ENCODE measurements around the gene TTC33.
"Not testable (repeated sequence)": the region's sequence is repeated elsewhere in the genome, so short reads cannot be mapped to it uniquely, and the experiment has no call there.

TTC33 gene

DNA sequence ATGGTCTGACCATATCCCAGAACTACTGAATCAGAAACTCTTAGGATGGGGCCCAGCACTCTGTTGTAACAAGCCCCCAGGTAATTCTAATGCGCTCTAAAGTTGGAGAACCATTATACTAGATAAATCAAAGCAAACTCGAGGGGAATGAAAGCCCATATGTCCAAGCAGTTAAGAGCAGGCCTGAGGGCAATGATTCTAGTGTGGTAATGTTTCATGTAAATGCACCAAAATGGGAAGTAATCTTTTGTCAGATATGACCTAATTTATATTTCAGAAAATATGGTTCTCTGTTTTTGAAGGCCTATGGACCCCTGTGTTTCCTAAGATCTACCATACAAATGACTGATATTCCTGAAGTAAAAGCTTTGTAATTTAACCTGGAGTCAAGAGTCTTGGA is 184.0 kb downstream of the TTC33 start:
- DNase-seq (ENCODE audit: low spot score): no peak

DNA sequence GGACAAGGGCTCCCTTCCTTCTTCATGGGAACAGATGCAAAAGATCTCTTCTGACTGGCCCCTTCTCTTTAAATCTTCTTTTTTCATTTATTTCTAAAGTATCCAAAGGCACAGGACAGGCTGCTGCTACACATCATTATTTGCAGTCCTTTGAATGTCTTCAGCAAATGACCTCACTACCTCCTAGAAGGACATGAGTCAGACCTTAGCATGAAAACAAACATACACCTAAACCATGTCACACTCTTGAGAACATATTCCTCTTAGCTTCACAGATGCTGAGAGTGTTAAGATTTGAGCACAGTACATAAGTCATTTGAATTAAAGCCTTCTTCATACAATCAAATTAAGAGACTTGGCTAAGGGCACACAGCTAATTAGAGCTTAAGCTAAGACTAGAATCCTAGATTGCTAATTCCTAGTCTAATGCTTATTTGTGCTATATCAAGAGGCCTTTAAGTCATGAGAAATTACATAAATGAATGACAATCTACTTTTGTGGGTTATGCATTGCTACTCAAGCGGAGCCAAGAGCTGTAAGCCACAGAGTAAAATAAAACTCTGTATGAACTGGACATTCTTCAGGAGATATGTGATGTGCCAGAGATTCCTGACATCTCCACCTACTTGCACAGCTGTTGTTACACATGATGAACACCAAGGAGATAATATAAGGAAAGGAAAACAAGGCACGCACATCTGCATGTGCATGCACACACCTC is 185.2 kb downstream of the TTC33 start:
- DNase-seq (ENCODE audit: low spot score): no peak

- DNase-seq (ENCODE audit: low spot score): no peak
Measured at GRCh38 chr5:40569546-40570270, 186.1 kb downstream of the TTC33 start.

DNA sequence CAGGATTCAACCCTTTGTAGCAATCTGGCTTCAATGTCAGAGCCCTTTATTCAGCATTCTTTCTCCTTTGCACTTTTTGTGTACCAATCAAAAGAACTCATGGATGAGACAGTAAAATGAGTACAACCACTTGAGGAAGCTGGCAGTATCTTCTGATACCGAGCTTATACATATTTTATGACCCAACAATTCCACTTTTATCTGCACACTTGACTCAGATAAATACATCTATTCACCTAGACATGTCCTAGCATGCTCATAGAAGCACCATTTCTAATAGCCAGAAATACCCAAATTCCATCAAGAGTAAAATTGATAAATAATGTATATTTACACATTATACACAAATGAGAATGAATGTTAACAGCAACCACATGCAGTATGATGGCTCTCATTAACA is 187.2 kb downstream of the TTC33 start:
- DNase-seq (ENCODE audit: low spot score): no peak

- not testable (repeated sequence) for DNase-seq (ENCODE audit: low spot score)
Measured at GRCh38 chr5:40563173-40563572, 192.6 kb downstream of the TTC33 start.

- DNase-seq (ENCODE audit: low spot score): no peak
Measured at GRCh38 chr5:40560474-40561110, 195.2 kb downstream of the TTC33 start.

- DNase-seq (ENCODE audit: low spot score): no peak
Measured at GRCh38 chr5:40559306-40559705, 196.5 kb downstream of the TTC33 start.

DNA sequence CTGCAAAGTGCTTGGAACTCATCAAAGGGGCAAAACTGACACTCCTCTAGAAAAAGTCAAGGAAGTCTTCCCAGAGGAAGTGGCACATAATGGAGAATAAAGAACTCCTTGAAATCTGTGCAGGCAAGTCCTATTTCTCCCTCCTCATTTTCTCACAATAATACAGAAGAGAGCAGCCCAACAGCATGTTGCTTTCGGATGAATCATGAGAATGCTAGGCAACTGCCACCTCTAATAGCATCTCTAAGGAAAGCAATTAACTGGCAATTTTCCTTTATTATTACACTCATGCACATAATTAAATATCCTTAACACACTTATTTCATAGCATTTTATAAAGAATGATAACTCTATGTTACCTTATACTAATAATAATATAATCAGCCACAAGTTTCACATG is 198.3 kb downstream of the TTC33 start:
- no peak for DNase-seq (ENCODE audit: low spot score)

DNA sequence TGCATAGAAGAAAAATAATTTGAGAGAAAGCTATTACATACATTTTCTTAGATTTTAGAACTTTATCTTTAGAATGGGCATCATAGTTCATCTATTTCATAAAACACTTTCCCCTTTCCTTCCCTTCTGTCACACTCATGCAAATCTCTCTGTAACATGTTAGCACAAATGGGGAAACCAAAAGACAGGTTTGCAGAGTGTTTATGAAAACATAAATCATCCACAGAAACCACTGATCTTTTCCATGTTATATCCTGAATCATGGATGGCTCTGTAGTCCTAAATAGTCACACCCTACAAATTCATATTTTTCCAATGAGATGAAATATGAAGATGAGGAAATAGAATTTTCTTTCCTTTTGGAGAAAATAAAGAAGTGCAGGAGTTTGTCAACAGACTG is 198.9 kb downstream of the TTC33 start:
- no peak for DNase-seq (ENCODE audit: low spot score)

DNA sequence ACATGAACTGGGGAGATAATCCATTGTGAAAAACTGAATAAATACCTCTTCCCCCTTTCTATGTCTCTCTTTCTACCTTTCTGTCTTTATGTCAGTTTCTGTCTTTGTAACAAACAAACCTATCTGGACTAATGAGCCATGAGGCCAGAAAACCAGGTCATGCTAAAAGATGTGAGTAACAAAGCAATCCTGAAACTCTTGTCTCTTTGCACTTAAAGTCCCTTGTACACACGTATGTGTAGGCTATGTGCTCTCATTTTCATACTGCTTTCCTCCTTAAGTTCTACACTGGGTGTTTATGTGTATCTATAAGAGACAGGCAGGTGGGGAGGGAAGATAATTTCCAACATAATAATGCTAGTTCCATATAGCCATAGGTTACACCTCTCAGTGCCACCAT is 199.9 kb downstream of the TTC33 start:
- DNase-seq (ENCODE audit: low spot score): no peak

GRCh38 chr5:40554813-40555212 is 200.9 kb downstream of the TTC33 start:
- DNase-seq (ENCODE audit: low spot score): no peak

GRCh38 chr5:40554054-40554453 is 201.7 kb downstream of the TTC33 start:
- DNase-seq (ENCODE audit: low spot score): no peak

- DNase-seq (ENCODE audit: low spot score): no peak
Measured at GRCh38 chr5:40552981-40553380, 202.8 kb downstream of the TTC33 start.

GRCh38 chr5:40551496-40552491 is 204.0 kb downstream of the TTC33 start:
- no peak for DNase-seq (ENCODE audit: low spot score)

DNA sequence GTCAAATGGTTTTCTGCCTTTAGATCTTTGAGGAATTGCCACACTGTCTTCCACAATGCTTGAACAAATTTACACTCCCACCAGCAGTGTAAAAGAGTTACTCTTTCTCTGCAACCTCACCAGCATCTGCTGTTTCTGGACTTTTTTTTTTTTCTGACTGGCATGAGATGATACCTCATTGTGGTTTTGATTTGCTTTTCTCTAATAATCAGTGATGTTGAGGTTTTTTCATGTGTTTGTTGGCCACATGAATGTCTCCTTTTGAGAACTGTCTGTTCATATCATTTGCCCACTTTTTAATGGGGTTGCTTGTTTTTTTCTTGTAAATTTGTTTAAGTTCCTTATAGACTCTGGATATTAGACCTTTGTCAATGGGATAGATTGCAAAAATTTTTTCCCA is 205.3 kb downstream of the TTC33 start:
- no peak for DNase-seq (ENCODE audit: low spot score)

DNA sequence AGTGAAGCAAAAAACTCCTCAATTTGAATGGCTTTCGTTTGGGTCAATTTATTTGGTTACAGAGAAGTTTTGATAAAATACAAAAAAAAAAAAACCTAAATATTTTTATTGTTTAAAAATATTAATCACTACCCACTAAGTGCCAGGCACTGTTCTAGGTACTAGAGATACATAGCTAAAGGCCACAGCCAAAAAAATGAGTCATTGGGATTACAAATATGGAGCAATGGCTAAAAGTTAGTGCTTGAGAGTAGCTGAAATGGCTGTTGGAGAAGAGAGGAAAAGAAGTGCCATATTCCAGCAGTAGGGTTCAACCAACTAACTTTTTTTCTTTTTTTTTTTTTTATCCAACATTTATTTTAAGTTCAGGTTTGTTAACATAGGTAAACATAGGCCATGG is 206.1 kb downstream of the TTC33 start:
- DNase-seq (ENCODE audit: low spot score): no peak

- DNase-seq (ENCODE audit: low spot score): no peak
Measured at GRCh38 chr5:40547994-40548575, 207.7 kb downstream of the TTC33 start.

DNA sequence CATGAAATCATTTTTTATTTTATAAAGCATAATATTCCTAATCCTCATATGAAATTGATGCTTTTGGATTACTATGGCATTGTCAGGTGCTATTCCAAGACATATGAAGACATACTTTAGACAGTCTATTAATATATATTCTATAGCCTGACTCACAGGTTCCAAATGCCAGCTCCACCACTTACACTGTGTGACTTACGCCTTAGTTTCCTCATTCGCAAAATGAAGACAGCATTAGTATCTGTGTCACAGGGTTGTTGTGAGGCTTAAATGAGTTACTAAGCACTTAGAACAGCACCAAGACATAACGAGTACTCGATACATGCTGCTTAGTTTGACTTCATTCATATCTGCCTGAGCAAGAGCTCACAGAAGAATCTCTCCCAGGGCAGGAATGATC is 208.2 kb downstream of the TTC33 start:
- DNase-seq (ENCODE audit: low spot score): no peak

DNA sequence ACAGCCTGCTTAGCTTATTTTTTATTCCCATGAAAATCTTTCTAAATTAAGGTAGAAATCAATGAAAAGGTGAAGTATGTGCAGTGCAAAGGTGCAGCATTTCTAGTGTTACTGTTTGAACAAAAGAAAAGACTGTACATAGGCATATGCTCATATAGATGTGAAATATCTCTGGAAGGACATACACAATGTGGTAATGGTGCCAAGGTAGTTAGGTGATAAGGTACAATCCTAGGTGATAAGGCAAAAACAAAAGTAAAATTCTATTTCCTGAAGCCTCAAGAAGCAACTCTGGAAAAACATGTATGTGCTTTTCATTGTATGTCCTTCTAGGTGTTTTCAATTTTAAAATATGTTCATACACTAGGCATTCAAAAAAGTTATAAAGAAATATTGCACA is 215.5 kb downstream of the TTC33 start:
- DNase-seq (ENCODE audit: low spot score): no peak

DNA sequence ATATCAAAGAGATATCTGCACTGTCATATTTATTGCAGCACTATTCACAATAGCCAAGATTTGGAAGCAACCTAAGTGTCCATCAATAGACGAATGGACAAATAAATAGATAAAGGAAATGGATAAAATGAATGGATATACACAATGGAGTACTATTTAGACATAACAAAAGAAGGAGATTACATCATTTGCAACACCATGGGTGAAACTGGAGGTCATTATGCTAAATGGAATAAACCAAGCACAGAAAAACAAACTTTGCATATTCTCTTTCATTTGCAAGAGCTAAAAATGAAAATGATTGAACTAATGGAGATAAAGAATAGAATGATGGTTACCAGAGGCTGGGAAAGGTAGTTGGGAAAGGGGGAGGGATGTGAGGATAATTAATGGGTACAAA is 231.1 kb downstream of the TTC33 start:
- DNase-seq (ENCODE audit: low spot score): no peak

- no peak for DNase-seq (ENCODE audit: low spot score)
Measured at GRCh38 chr5:40521925-40522324, 233.8 kb downstream of the TTC33 start.
